ENCODE results near the gene R3HDM4.
A peak's percentile ranks its signal among the peaks of the same experiment; 100 is the strongest.
"Not testable (repeated sequence)": the region's sequence is repeated elsewhere in the genome, so short reads cannot be mapped to it uniquely, and the experiment has no call there.

The R3HDM4 gene

GRCh38 chr19:891421-892200 lies 21.4 kb downstream of the R3HDM4 start:
- not testable (repeated sequence) for DNase-seq (ENCODE audit: low read depth)

GRCh38 chr19:890831-891230 lies 22.2 kb downstream of the R3HDM4 start:
- no peak for DNase-seq (ENCODE audit: low read depth)

DNA sequence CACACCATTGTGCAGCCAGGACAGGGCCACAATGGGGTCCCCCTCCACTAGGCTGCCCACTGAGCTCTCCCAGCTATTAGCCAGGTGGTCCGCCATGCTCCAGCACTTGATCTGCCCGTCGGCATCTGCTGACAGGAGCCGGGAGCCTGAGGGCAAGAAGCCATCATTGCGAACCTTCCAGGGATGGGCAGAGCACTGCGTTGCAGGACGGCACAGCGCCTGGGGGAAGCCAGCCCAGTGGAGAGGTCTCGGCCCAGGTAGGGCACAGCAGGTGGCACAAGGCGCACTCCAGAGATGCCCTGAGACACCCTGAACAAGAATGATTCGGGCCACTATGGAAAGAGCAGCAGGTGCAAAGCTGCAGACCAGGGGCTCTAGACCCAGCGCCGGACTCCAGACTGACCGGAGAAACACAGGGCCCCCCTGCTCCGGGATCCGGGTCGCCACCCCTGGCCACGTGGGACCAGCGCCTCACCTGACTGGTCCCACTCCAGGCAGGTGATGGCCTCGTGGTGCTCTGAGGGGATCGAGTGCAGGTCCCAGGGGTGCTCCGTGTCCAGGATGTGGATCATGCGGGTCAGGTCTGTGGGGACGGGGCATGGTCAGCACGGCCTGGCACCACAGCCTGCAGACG lies 23.2 kb downstream of the R3HDM4 start:
- no peak for DNase-seq (ENCODE audit: low read depth)

DNA sequence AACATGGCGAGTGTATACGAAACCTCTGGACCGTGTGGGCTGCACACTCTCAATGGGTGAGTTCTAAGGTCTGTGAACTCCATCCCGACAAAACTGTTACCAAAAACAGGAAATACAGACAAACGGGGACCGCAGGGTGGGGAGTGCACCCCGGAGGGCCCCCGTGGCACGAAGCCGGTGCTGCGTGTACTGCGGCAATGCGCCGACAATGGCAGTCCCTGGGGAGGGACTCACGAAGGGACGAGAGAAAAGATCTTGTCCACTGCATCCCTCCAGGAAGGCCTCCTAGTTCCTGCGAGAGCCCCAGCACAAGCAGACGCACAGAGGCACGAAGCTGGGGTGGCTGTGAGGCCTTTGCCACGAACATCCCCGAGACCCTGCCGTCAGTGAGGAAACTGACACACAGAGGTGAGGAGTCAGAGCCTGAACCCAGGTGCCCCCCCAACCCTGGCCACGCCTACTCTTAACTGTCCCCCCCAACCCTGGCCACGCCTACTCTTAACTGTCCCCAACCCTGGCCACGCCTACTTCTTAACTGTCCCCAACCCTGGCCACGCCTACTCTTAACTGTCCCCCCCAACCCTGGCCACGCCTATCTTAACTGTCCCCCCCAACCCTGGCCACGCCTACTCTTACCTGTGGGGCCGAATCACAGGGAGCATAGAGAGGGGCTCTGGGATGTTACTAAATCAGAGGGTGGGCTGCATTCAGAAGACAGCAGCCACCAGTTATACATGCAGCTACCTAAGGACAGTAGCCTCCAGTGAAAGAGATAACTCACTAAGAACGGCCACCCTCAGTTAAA lies 24.2 kb downstream of the R3HDM4 start:
- no peak for DNase-seq (ENCODE audit: low read depth)

- DNase-seq (ENCODE audit: low read depth), result no peak
These were observed 25.4 kb downstream of the R3HDM4 start for GRCh38 chr19:887599-887998.

GRCh38 chr19:887072-887471 lies 25.9 kb downstream of the R3HDM4 start:
- DNase-seq (ENCODE audit: low read depth), result peak; percentile 83

- no peak for DNase-seq (ENCODE audit: low read depth)
These were observed 27.3 kb downstream of the R3HDM4 start for GRCh38 chr19:885536-886224.

GRCh38 chr19:884420-885211 lies 28.4 kb downstream of the R3HDM4 start:
- DNase-seq (ENCODE audit: low read depth), result no peak

DNA sequence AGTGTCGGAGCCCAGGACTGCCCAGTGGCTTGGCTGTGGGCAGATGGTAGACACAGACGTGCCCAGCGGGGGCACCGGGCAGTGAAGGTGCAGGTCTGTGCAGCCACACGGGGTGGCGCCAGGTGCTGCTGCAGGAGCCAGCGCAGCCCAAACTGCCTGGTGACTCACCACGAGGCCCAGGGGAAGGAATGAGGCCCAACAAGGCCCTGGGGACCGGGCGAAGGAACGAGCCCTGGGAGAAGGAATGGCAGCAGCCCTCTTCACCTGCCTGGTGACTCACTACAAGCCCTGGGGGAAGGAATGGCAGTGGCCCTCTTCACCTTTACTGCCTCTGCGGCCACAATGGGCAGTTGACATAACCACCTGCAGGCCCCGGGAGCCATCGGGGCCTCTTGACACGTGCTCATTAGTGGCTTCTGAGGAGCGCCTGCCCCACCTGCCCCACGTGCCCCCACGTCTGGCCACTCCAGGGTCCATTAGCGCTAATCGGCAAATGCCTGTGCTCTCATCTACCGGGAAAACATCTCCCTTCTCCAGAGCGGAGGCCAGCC lies 29.3 kb downstream of the R3HDM4 start:
- no peak for DNase-seq (ENCODE audit: low read depth)

DNA sequence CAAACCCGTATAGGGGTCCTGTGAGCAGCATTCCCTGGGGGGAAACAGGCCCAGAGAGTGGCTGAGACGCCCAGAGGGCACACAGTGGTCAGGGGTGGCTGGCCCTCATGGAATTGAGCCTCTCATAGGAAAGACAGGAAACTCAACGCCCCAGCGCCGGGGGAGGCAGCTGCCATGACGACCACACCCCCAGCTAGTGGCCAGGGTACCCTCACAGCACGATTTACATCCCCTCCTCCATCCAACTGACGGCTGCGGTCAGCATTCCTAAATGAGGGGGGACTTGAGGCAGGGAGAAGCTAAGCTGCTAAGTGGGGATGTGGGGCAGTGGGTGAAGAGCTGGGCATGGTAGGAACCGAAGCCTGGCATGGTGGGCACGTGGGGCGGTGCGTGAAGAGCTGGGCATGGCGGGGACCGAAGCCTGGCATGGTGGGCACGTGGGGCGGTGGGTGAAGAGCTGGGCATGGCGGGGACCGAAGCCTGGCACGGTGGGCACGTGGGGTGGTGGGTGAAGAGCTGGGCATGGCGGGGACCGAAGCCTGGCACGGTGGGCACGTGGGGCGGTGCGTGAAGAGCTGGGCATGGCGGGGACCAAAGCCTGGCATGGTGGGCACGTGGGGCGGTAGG lies 30.0 kb downstream of the R3HDM4 start:
- DNase-seq (ENCODE audit: low read depth), result no peak

DNA sequence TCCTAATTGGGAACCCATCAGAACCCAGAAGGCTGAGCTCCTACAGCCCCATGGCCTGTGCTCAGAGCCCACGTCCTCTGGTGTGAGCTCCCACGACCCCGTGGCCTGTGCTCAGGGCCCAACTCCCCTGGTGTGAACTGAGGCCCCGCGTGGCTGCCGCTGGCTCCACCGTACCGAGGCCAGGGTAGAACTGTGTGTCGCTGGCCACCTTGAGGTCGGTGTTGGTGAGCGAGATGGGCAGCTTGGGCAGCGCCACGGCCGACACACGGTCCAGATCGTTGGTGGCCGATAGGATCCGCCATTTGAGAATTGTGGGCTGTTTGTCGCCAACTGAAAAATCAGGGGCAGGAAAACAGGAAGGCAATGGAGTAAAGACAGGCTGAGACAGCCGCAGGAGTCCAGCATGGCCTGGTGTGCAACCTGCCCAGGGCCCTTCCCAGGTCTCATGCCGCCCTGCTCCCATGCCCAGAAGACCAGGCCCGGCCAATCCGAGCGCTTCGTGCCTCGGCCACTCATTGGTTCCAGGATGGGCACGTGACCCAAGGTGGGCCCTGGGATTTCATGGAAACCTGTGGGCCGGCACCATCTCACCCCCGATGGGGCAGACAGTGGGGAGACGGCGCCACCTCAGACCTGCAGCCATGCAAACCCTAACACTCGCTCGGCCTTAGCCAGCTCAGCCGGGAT lies 31.5 kb downstream of the R3HDM4 start:
- no peak for DNase-seq (ENCODE audit: low read depth)

DNA sequence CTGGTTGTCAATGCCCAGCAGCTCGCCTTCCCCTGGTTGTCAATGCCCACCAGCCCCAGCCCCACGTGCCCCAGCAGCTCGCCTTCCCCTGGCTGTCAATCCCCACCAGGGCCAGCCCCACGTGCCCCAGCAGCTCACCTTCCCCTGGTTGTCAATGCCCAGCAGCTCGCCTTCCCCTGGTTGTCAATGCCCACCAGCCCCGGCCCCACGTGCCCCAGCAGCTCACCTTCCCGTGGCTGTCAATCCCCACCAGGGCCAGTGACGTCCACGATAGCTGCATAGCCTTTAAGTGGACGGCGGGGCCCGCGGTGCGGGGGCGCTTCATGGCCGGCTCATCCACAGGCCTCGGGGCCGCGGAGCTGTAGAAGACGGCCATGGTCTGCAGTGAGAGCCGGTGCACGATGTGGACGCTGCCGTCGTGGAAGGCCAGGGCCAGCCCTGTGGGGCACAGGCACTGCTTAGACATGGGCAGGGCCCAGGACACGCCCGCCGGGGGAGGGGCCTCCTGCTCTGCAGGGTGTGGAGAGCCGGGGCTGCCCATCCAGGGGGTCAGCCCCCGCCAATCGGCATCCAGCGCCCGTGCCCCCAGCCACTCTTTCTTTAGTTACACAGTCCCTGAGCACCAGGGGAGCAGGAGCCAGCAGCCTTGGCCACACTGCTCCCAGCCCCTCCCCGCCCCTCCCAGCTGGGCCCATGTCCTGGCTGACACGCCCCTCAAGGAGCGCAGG lies 33.1 kb downstream of the R3HDM4 start:
- no peak for DNase-seq (ENCODE audit: low read depth)

- not testable (repeated sequence) for DNase-seq (ENCODE audit: low read depth)
These were observed 34.1 kb downstream of the R3HDM4 start for GRCh38 chr19:878751-879561.

- DNase-seq (ENCODE audit: low read depth), result not testable (repeated sequence)
These were observed 34.9 kb downstream of the R3HDM4 start for GRCh38 chr19:877992-878660.

DNA sequence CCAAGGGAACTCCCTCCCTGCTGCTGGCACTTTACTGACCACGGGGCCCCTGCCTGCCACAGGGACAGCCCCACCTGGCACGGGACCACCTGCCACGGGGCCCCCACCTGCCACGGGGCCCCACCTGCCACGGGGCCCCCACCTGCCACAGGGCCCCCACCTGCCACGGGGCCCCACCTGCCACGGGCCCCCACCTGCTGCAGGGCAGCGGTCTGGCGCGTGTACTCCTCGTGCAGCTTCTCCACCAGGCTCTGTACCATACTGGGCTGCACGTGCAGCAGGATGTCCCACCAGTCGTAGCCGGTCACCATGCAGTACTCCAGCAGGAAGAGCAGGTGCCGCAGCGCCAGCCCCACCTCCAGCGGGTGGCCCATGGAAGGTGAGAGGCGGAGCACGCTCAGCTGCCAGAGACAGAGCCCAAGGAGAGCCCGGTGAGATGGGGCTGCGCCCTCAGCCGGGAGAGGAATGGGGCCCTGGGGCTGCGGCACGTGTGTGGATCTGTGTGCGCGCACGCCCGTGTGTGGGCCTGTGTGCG lies 36.2 kb downstream of the R3HDM4 start:
- DNase-seq (ENCODE audit: low read depth), result no peak

- DNase-seq (ENCODE audit: low read depth), result no peak
These were observed 36.9 kb downstream of the R3HDM4 start for GRCh38 chr19:876089-876488.

DNA sequence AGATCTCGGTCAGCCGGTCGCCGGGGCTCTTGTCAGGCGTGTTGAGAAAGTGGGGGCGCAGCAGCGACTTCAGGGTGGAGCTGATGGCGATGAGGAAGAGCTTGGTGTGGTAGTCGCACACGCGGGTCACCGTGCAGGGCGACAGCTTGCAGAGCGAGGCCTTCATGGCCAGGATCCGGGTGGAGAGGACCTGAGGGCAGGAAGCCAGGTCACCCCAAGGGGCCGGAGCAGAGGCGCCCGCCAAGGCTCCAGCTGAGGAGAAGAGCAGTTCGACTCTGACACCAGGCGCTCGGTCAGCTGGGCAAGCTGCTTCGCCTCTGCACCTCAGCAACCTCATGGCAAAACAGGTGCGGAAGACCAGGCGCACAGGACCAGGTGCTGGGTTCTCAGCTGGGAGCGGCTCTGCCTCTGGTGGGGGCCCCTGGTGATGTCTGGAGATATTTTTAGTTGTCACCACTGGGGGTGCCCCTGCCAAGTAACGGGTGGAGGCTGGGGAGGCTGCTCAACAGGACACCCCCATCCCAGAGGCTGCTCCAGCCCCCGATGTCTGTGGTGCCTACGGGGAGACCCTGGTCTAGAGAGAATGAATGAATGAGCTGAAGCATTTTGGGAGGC lies 37.6 kb downstream of the R3HDM4 start:
- no peak for DNase-seq (ENCODE audit: low read depth)
